SK-N-SH (cell line): ENCODE measurements around the gene CYP2J2. TPM values are rescaled to one million over a fixed set of nuclear protein-coding genes. Genes with fewer than 3 reads are reported as not detected.
"Not testable (repeated sequence)": the region's sequence is repeated elsewhere in the genome, so short reads cannot be mapped to it uniquely, and the experiment has no call there.

Experiments
- CTCF ChIA-PET: fragments of 300-600, 350-600 bp; formaldehyde crosslinking; extraction: SDS; loops from one replicate; lab custom pipeline; 2021; lab: Yijun Ruan, JAX
- POLR2A ChIA-PET: fragments of 350-600 bp; sonication (Branson Sonifier 250); formaldehyde crosslinking; extraction: SDS; loops from one replicate; lab custom pipeline; 2020; ENCODE audit warnings: antibody characterized with exemption, inconsistent platforms; lab: Yijun Ruan, JAX
- DNase-seq: peaks from one replicate; pipeline ENCODE4 v3.0.0; 2012
- H2AFZ ChIP-seq: fragments of 200-600 bp; sonication (generic); 2 replicates; pipeline ENCODE4 v1.8.1; 2016; ENCODE audit warnings: antibody characterized with exemption, mild to moderate bottlenecking, low read depth
- H3F3A ChIP-seq: fragments of 200-600 bp; sonication (generic); replicated peaks from 2 replicates; pipeline ENCODE3; 2016; ENCODE audit warnings: antibody characterized with exemption, mild to moderate bottlenecking; ENCODE audit not compliant: insufficient read depth
- H3K27ac ChIP-seq, 2 experiments: fragments of 200-500 bp in 1 of 2; fragments of 200-600 bp in 1 of 2; sonication (Bioruptor generic) in 1 of 2; sonication (generic), shearing (Covaris generic) in 1 of 2; 2 replicates each; pipeline versions ENCODE4 v1.5.1 to v1.6.1; 2014 to 2016; ENCODE audit warnings: low read depth in 2 of 2, inconsistent platforms in 1 of 2, low read length in 1 of 2, mild to moderate bottlenecking in 1 of 2, mixed read lengths in 1 of 2
- H3K27me3 ChIP-seq: fragments of 200-600 bp; sonication (generic), shearing (Covaris generic); 2 replicates; pipeline ENCODE4 v1.6.1; 2016; ENCODE audit warnings: mixed run types; ENCODE audit not compliant: insufficient read depth
- H3K36me3 ChIP-seq, 2 experiments: fragments of 200-500 bp in 1 of 2; fragments of 200-600 bp in 1 of 2; sonication (Bioruptor generic) in 1 of 2; sonication (generic) in 1 of 2; replicated peaks in 1 of 2; 2 replicates each; pipeline versions ENCODE3 to v1.5.1; 2014 to 2016; ENCODE audit warnings: low read length in 1 of 2, mild to moderate bottlenecking in 1 of 2; ENCODE audit not compliant: insufficient read depth in 2 of 2, control insufficient read depth in 1 of 2
- H3K4me1 ChIP-seq, 2 experiments: fragments of 200-500 bp in 1 of 2; fragments of 200-600 bp in 1 of 2; sonication (Bioruptor generic) in 1 of 2; sonication (generic), shearing (Covaris generic) in 1 of 2; 2 replicates each; pipeline versions ENCODE4 v1.5.1 to v1.6.1; 2014 to 2016; ENCODE audit warnings: low read depth in 1 of 2, low read length in 1 of 2, mixed run types in 1 of 2; ENCODE audit not compliant: insufficient read depth in 2 of 2, control insufficient read depth in 1 of 2
- H3K4me2 ChIP-seq: fragments of 200-600 bp; sonication (generic), shearing (Covaris generic); 2 replicates; pipeline ENCODE4 v1.6.1; 2017; ENCODE audit warnings: mixed run types
- H3K4me3 ChIP-seq, 2 experiments: fragments of 200-500 bp in 1 of 2; fragments of 200-600 bp in 1 of 2; sonication (Bioruptor generic) in 1 of 2; sonication (generic), shearing (Covaris generic) in 1 of 2; 2 replicates each; pipeline versions ENCODE4 v1.5.1 to v1.8.1; 2014 to 2016; ENCODE audit warnings: low read depth in 2 of 2, inconsistent platforms in 1 of 2, low read length in 1 of 2, mild to moderate bottlenecking in 1 of 2, mixed read lengths in 1 of 2, moderate library complexity in 1 of 2
- H3K79me2 ChIP-seq: fragments of 200-600 bp; sonication (generic); 2 replicates; pipeline ENCODE4 v1.8.1; 2017; ENCODE audit warnings: mild to moderate bottlenecking; ENCODE audit not compliant: insufficient read depth
- H3K9ac ChIP-seq: fragments of 200-600 bp; sonication (generic); 2 replicates; pipeline ENCODE4 v1.6.1; 2017; ENCODE audit warnings: mixed run types
- H3K9me2 ChIP-seq: fragments of 200-600 bp; sonication (generic); 2 replicates; pipeline ENCODE4 v1.6.1; 2017; ENCODE audit warnings: mixed run types
- H3K9me3 ChIP-seq: fragments of 200-600 bp; sonication (generic); 2 replicates; pipeline ENCODE4 v1.6.1; 2017; ENCODE audit warnings: mixed run types, mild to moderate bottlenecking, moderate library complexity
- H4K20me1 ChIP-seq: fragments of 200-600 bp; sonication (generic); 2 replicates; pipeline ENCODE4 v1.6.1; 2017; ENCODE audit warnings: mild to moderate bottlenecking, mixed run types; ENCODE audit not compliant: insufficient read depth
- ELF1 ChIP-seq: IDR thresholded peaks from 2 replicates; pipeline ENCODE4 v1.4.0; 2012
- FOXM1 ChIP-seq: IDR thresholded peaks from 2 replicates; pipeline ENCODE4 v1.4.0; 2012; ENCODE audit warnings: low read depth, mild to moderate bottlenecking
- GATA2 ChIP-seq: sonication (generic); formaldehyde crosslinking; IDR thresholded peaks from 2 replicates; pipeline ENCODE4 v1.5.0; 2020; ENCODE audit warnings: mild to moderate bottlenecking, missing genetic modification reagents
- IRF3 ChIP-seq: fragments of 150-350 bp; IDR thresholded peaks from 2 replicates; pipeline ENCODE4 v1.6.1; 2016; ENCODE audit warnings: mild to moderate bottlenecking, low read depth, low read length
- MXI1 ChIP-seq: IDR thresholded peaks from 2 replicates; pipeline ENCODE4 v1.6.1; 2012; ENCODE audit warnings: mild to moderate bottlenecking, low read depth, low read length, improper control_type of control experiment
- POLR2AphosphoS5 ChIP-seq: IDR thresholded peaks from 2 replicates; pipeline ENCODE4 v1.6.1; 2012; ENCODE audit warnings: low read depth, low read length
- RAD21 ChIP-seq: IDR thresholded peaks from 2 replicates; pipeline ENCODE4 v1.6.1; 2012; ENCODE audit warnings: mild to moderate bottlenecking, low read length
- RCOR1 ChIP-seq: fragments of 150-350 bp; IDR thresholded peaks from 2 replicates; pipeline ENCODE4 v1.6.1; 2017; ENCODE audit warnings: antibody characterized with exemption, low read length
- RXRA ChIP-seq: IDR thresholded peaks from 2 replicates; pipeline ENCODE4 v1.4.0; 2012; ENCODE audit warnings: low read depth, mild to moderate bottlenecking, borderline replicate concordance
- TAF1 ChIP-seq: IDR thresholded peaks from 2 replicates; pipeline ENCODE4 v1.6.1; 2012; ENCODE audit warnings: low read depth, mild to moderate bottlenecking, low read length, moderate library complexity, borderline replicate concordance
- TEAD4 ChIP-seq: IDR thresholded peaks from 2 replicates; pipeline ENCODE4 v1.4.0; 2012; ENCODE audit warnings: mild to moderate bottlenecking, borderline replicate concordance; ENCODE audit not compliant: insufficient read depth
- WGBS: methylation state at CpG from one replicate; pipeline ENCODE4 v1.1.6; 2017; ENCODE audit warnings: low lambda C conversion rate; 5-methylcytosine and 5-hydroxymethylcytosine counted together
- polyA plus RNA-seq, 3 experiments: library from polyadenylated mRNA; depleted of rRNA; stranded (reverse); fragments of >200 nt; gene quantifications; 2 replicates each; pipeline ENCODE4 v1.2.3, GENCODE V29; 2012
- TF ChIP-seq, protein P1 (sequence below): IDR thresholded peaks from 2 replicates; pipeline ENCODE4 v1.4.0; 2012; ENCODE audit warnings: low read depth, borderline replicate concordance
- TF ChIP-seq, protein P2 (sequence below): IDR thresholded peaks from 2 replicates; pipeline ENCODE4 v1.6.1; 2012; ENCODE audit warnings: mild to moderate bottlenecking, low read depth, low read length, moderate library complexity

The CYP2J2 gene
- polyA plus RNA-seq, 1 of the 3 experiments (the other 2 are of a cell fraction), result 1.2 TPM

- H3K9me2 ChIP-seq, H3K79me2 ChIP-seq, H3K27me3 ChIP-seq, H3K4me2 ChIP-seq, H3F3A ChIP-seq, CTCF ChIA-PET, H3K4me1 ChIP-seq, DNase-seq, H3K9ac ChIP-seq, H3K9me3 ChIP-seq, H3K36me3 ChIP-seq, H3K4me3 ChIP-seq, H3K27ac ChIP-seq, POLR2A ChIA-PET, H4K20me1 ChIP-seq, H2AFZ ChIP-seq: not testable (repeated sequence)
- 81% methylated on average over 7 of the region's 7 CpGs for WGBS
Observed at GRCh38 chr1:59914791-59915286, 11.7 kb downstream of the CYP2J2 start.

- Histone ChIP-seq H3K4me2 (no peak overlapping the region), H3K9me2 (no peaks in the 10 kb centered on the region), H2AFZ (no peak overlapping the region), H3K27ac (no peak overlapping the region), H3K36me3 (peaks cover 0 to 6% of the 10 kb centered on the region in 2 experiments), H3K9me3 (no peaks in the 10 kb centered on the region), H4K20me1 (no peaks in the 10 kb centered on the region), H3F3A (no peaks in the 10 kb centered on the region), H3K4me1 (no peaks in the 10 kb centered on the region), H3K27me3 (no peaks in the 10 kb centered on the region), H3K9ac (no peak overlapping the region), H3K79me2 (no peaks in the 10 kb centered on the region), H3K4me3 (no peak overlapping the region)
- DNase-seq, result no peak
- WGBS, result 97% methylated on average over 2 of the region's 2 CpGs
- POLR2A ChIA-PET, result no interaction called here
- CTCF ChIA-PET, result interaction anchor here (0.5 to 12.8 kb wide), 2 partner anchors 35 to 1524 kb away, joined by 3 to 193 read pairs; no protein-coding TSS in a partner anchor
- TF ChIP-seq, protein P1, sequence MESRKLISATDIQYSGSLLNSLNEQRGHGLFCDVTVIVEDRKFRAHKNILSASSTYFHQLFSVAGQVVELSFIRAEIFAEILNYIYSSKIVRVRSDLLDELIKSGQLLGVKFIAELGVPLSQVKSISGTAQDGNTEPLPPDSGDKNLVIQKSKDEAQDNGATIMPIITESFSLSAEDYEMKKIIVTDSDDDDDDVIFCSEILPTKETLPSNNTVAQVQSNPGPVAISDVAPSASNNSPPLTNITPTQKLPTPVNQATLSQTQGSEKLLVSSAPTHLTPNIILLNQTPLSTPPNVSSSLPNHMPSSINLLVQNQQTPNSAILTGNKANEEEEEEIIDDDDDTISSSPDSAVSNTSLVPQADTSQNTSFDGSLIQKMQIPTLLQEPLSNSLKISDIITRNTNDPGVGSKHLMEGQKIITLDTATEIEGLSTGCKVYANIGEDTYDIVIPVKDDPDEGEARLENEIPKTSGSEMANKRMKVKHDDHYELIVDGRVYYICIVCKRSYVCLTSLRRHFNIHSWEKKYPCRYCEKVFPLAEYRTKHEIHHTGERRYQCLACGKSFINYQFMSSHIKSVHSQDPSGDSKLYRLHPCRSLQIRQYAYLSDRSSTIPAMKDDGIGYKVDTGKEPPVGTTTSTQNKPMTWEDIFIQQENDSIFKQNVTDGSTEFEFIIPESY, result no peak
- TF ChIP-seq ELF1 (no peak), RXRA (no peak), TEAD4 (no peak), IRF3 (no peak), TAF1 (no peak), POLR2AphosphoS5 (no peak), GATA2 (no peak), RCOR1 (no peak), FOXM1 (no peak), RAD21 (no peak), MXI1 (no peak)
- TF ChIP-seq, protein P2, sequence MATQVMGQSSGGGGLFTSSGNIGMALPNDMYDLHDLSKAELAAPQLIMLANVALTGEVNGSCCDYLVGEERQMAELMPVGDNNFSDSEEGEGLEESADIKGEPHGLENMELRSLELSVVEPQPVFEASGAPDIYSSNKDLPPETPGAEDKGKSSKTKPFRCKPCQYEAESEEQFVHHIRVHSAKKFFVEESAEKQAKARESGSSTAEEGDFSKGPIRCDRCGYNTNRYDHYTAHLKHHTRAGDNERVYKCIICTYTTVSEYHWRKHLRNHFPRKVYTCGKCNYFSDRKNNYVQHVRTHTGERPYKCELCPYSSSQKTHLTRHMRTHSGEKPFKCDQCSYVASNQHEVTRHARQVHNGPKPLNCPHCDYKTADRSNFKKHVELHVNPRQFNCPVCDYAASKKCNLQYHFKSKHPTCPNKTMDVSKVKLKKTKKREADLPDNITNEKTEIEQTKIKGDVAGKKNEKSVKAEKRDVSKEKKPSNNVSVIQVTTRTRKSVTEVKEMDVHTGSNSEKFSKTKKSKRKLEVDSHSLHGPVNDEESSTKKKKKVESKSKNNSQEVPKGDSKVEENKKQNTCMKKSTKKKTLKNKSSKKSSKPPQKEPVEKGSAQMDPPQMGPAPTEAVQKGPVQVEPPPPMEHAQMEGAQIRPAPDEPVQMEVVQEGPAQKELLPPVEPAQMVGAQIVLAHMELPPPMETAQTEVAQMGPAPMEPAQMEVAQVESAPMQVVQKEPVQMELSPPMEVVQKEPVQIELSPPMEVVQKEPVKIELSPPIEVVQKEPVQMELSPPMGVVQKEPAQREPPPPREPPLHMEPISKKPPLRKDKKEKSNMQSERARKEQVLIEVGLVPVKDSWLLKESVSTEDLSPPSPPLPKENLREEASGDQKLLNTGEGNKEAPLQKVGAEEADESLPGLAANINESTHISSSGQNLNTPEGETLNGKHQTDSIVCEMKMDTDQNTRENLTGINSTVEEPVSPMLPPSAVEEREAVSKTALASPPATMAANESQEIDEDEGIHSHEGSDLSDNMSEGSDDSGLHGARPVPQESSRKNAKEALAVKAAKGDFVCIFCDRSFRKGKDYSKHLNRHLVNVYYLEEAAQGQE, result no peak
Observed at GRCh38 chr1:59908682-59909081, 17.9 kb downstream of the CYP2J2 start.
